HG03066 (cell line): Measurements from ENCODE around the gene SLC26A2.

Experiments used
- ATAC-seq: cut with Tn5 transposase; IDR thresholded peaks from one replicate; pipeline ENCODE4 v1.9.1; 2021; ENCODE audit warnings: low read depth; ENCODE audit not compliant: unreplicated experiment

Gene SLC26A2

GRCh38 chr5:149959406-149960236 lies 937 bp upstream of the SLC26A2 start:
- ATAC-seq = no peak

- ATAC-seq = no peak
Observed at GRCh38 chr5:149961186-149961685, 678 bp downstream of the SLC26A2 start.

GRCh38 chr5:149961957-149962409 lies 1.4 kb downstream of the SLC26A2 start:
- ATAC-seq = no peak

GRCh38 chr5:149962601-149963300 lies 2.2 kb downstream of the SLC26A2 start:
- ATAC-seq = no peak

GRCh38 chr5:149963729-149964128 lies 3.2 kb downstream of the SLC26A2 start:
- ATAC-seq = no peak

GRCh38 chr5:149966946-149967345 lies 6.4 kb downstream of the SLC26A2 start:
- no peak for ATAC-seq

GRCh38 chr5:149969181-149969930 lies 8.8 kb downstream of the SLC26A2 start:
- ATAC-seq = no peak

- ATAC-seq = no peak
Observed at GRCh38 chr5:149975409-149975808, 14.9 kb downstream of the SLC26A2 start.

GRCh38 chr5:149979896-149980295 lies 19.3 kb downstream of the SLC26A2 start:
- ATAC-seq = no peak

GRCh38 chr5:149981206-149981605 lies 20.6 kb downstream of the SLC26A2 start:
- no peak for ATAC-seq

GRCh38 chr5:149982505-149982904 lies 21.9 kb downstream of the SLC26A2 start:
- ATAC-seq = no peak

- no peak for ATAC-seq
Observed at GRCh38 chr5:149988126-149988525, 27.6 kb downstream of the SLC26A2 start.

GRCh38 chr5:149990518-149991376 lies 30.2 kb downstream of the SLC26A2 start:
- peak; percentile 85 for ATAC-seq

- ATAC-seq = no peak
Observed at GRCh38 chr5:149993471-149993870, 32.9 kb downstream of the SLC26A2 start.

- ATAC-seq = no peak
Observed at GRCh38 chr5:149995385-149996204, 35.0 kb downstream of the SLC26A2 start.

- ATAC-seq = no peak
Observed at GRCh38 chr5:149996205-149996890, 35.8 kb downstream of the SLC26A2 start.

- ATAC-seq = no peak
Observed at GRCh38 chr5:149998281-149998680, 37.7 kb downstream of the SLC26A2 start.

GRCh38 chr5:149999359-149999758 lies 38.8 kb downstream of the SLC26A2 start:
- no peak for ATAC-seq

- no peak for ATAC-seq
Observed at GRCh38 chr5:149999866-150000255, 39.3 kb downstream of the SLC26A2 start.
